Endodermal cell (in vitro differentiated cells): ENCODE results near the gene ADAMTS13. TPM values are rescaled to one million over a fixed set of nuclear protein-coding genes. Genes with fewer than 3 reads are reported as not detected.

ENCODE experiments used
- DNase-seq: peaks from one replicate; pipeline ENCODE4 v3.0.0-alpha.2; 2017
- H3K27ac ChIP-seq: 2 replicates; pipeline ENCODE4 v1.5.1; 2013; ENCODE audit warnings: mild to moderate bottlenecking, low read depth, low read length, moderate library complexity
- H3K27me3 ChIP-seq: 2 replicates; pipeline ENCODE4 v1.6.1; 2013; ENCODE audit warnings: mild to moderate bottlenecking, low read length, moderate library complexity; ENCODE audit not compliant: insufficient read depth, control insufficient read depth, poor library complexity, severe bottlenecking
- H3K36me3 ChIP-seq: 2 replicates; pipeline ENCODE4 v1.7.0; 2013; ENCODE audit warnings: mild to moderate bottlenecking, low read length, moderate library complexity; ENCODE audit not compliant: control insufficient read depth, insufficient read depth
- H3K4me1 ChIP-seq: one replicate; pipeline ENCODE4 v1.7.0; 2013; ENCODE audit warnings: low read length; ENCODE audit not compliant: control insufficient read depth, insufficient read depth
- H3K4me3 ChIP-seq: 2 replicates; pipeline ENCODE4 v1.5.1; 2013; ENCODE audit warnings: mild to moderate bottlenecking, low read length, moderate library complexity
- H3K9ac ChIP-seq: 2 replicates; pipeline ENCODE4 v1.6.1; 2013; ENCODE audit warnings: mild to moderate bottlenecking, low read length, moderate library complexity; ENCODE audit not compliant: poor library complexity, severe bottlenecking; ENCODE audit errors: extremely low read depth
- H3K9me3 ChIP-seq: 2 replicates; pipeline ENCODE4 v1.6.1; 2013; ENCODE audit warnings: mild to moderate bottlenecking, low read length, moderate library complexity; ENCODE audit not compliant: control insufficient read depth
- H3K27ac Mint-ChIP-seq: 2 replicates; pipeline ENCODE4 v1.8.0; 2020; ENCODE audit warnings: mixed read lengths
- H3K27me3 Mint-ChIP-seq: 2 replicates; pipeline ENCODE4 v1.8.0; 2021; ENCODE audit warnings: mild to moderate bottlenecking, mixed read lengths; ENCODE audit not compliant: insufficient read depth
- H3K36me3 Mint-ChIP-seq: 2 replicates; pipeline ENCODE4 v1.8.0; 2020; ENCODE audit warnings: low read depth, mixed read lengths
- H3K4me1 Mint-ChIP-seq: 2 replicates; pipeline ENCODE4 v1.8.0; 2020; ENCODE audit warnings: mixed read lengths
- H3K4me3 Mint-ChIP-seq: 2 replicates; pipeline ENCODE4 v1.8.0; 2020; ENCODE audit warnings: mild to moderate bottlenecking, moderate library complexity, mixed read lengths
- H3K9me3 Mint-ChIP-seq: 2 replicates; pipeline ENCODE4 v1.8.0; 2020; ENCODE audit warnings: mild to moderate bottlenecking, mixed read lengths
- CTCF ChIP-seq: fragments of 200-600 bp; sonication (generic); conservative IDR thresholded peaks from 2 replicates; pipeline ENCODE4 v1.5.0; 2021; ENCODE audit warnings: antibody characterized with exemption, mild to moderate bottlenecking
- WGBS, 2 experiments: methylation state at CpG; one replicate each; pipeline versions ENCODE4 v1.1.5 to v1.1.7; 2013; ENCODE audit warnings: missing lambda C conversion rate in 2 of 2, mixed read lengths in 1 of 2; ENCODE audit not compliant: insufficient coverage in 1 of 2, insufficient read length in 1 of 2; 5-methylcytosine and 5-hydroxymethylcytosine counted together
- total RNA-seq, 2 donors: library from RNA; stranded (reverse); fragmentation: NEBNext Ultra II Directional in 1 of 2; extraction: Animal tissue kit (Norgen Biotek cat#: 25700) in 1 of 2; gene quantifications; 2 replicates in 1 of 2; 3 replicates in 1 of 2; pipeline ENCODE4 v1.2.1, GENCODE V29; 2021

ADAMTS13 gene
- total RNA-seq, 2 donors from 2014 or later: 13.5 to 21.7 TPM

GRCh38 chr9:133490865-133491655, 68.9 kb downstream of the ADAMTS13 start:
- Histone ChIP-seq H3K36me3 (no peaks in the 10 kb centered on the region), H3K4me3 (no peak overlapping the region), H3K9ac (no peak overlapping the region), H3K9me3 (no peaks in the 10 kb centered on the region), H3K4me1 (no peaks in the 10 kb centered on the region), H3K27ac (no peak overlapping the region), H3K27me3 (no peaks in the 10 kb centered on the region)
- H3K4me1 Mint-ChIP-seq: no peaks in the 10 kb centered on the region
- no peak overlapping the region for H3K27ac Mint-ChIP-seq
- H3K9me3 Mint-ChIP-seq: no peaks in the 10 kb centered on the region
- no peaks in the 10 kb centered on the region for H3K36me3 Mint-ChIP-seq
- DNase-seq: no peak
- no peak overlapping the region for H3K4me3 Mint-ChIP-seq
- WGBS, 2 experiments: 89 to 92% methylated on average over 9 to 12 of the region's 12 CpGs
- TF ChIP-seq CTCF: no peak
- H3K27me3 Mint-ChIP-seq: no peaks in the 10 kb centered on the region

- no peak overlapping the region for H3K4me3 Mint-ChIP-seq
- H3K27ac Mint-ChIP-seq: no peak overlapping the region
- no peaks in the 10 kb centered on the region for H3K9me3 Mint-ChIP-seq
- H3K27me3 ChIP-seq: no peaks in the 10 kb centered on the region
- no peaks in the 10 kb centered on the region for H3K36me3 ChIP-seq
- H3K27ac ChIP-seq: no peak overlapping the region
- no peak for TF ChIP-seq CTCF
- H3K4me1 ChIP-seq: no peaks in the 10 kb centered on the region
- 95 to 97% methylated on average over 6 to 8 of the region's 8 CpGs for WGBS, 2 experiments
- H3K27me3 Mint-ChIP-seq: no peaks in the 10 kb centered on the region
- no peaks in the 10 kb centered on the region for H3K4me1 Mint-ChIP-seq
- no peaks in the 10 kb centered on the region for H3K9me3 ChIP-seq
- no peak for DNase-seq
- H3K36me3 Mint-ChIP-seq: no peaks in the 10 kb centered on the region
- H3K9ac ChIP-seq: no peak overlapping the region
- H3K4me3 ChIP-seq: no peak overlapping the region
Measured at GRCh38 chr9:133491656-133491925, 69.4 kb downstream of the ADAMTS13 start.

GRCh38 chr9:133492061-133493021, 70.2 kb downstream of the ADAMTS13 start:
- H3K9me3 ChIP-seq: no peaks in the 10 kb centered on the region
- Mint-ChIP-seq H3K36me3 (no peaks in the 10 kb centered on the region), H3K27ac (no peak overlapping the region), H3K4me1 (no peaks in the 10 kb centered on the region), H3K9me3 (no peaks in the 10 kb centered on the region), H3K4me3 (no peak overlapping the region), H3K27me3 (no peaks in the 10 kb centered on the region)
- no peak overlapping the region for H3K9ac ChIP-seq
- H3K4me1 ChIP-seq: no peaks in the 10 kb centered on the region
- TF ChIP-seq CTCF: no peak
- no peaks in the 10 kb centered on the region for H3K36me3 ChIP-seq
- H3K27ac ChIP-seq: peak overlapping the region; percentile 10
- DNase-seq: no peak
- H3K27me3 ChIP-seq: no peaks in the 10 kb centered on the region
- no peak overlapping the region for H3K4me3 ChIP-seq
- 92 to 93% methylated on average over 25 to 33 of the region's 33 CpGs for WGBS, 2 experiments
